Endothelial cell of umbilical vein (primary cell): Measurements from ENCODE around the gene GATD1. TPM values are rescaled to one million over a fixed set of nuclear protein-coding genes. Genes with fewer than 3 reads are reported as not detected.

Experiments
- BruUV-seq: library from RNA; stranded (reverse); fragments of 400-500 nt; replicated peaks from 2 replicates; lab custom pipeline; 2021; lab: Mats Ljungman, UMichigan
- CTCF ChIA-PET: fragments of 300-600, 350-600 bp; sonication (Branson Sonifier 250); formaldehyde crosslinking; loops from one replicate; lab custom pipeline; 2021; ENCODE audit warnings: antibody characterized with exemption, inconsistent platforms; lab: Charles Lee
- POLR2A ChIA-PET: fragments of 300-600, 350-600 bp; sonication (Branson Sonifier 250); formaldehyde crosslinking; loops from one replicate; lab custom pipeline; 2021; ENCODE audit warnings: antibody characterized with exemption, inconsistent platforms; lab: Charles Lee
- DNase-seq: peaks from one replicate; pipeline ENCODE4 v3.0.0-alpha.2; 2011; ENCODE audit warnings: low read depth, low spot score
- FAIRE-seq: peaks from 2 replicates; lab custom pipeline; 2011; peaks lifted over from hg19 to GRCh38; lab: Jason Lieb, UNC
- H2AFZ ChIP-seq: 2 replicates; pipeline ENCODE4 v1.6.0; 2012; ENCODE audit warnings: low read depth, low read length, control low read depth, inconsistent platforms
- H3K27ac ChIP-seq: 2 replicates; pipeline ENCODE4 v1.5.1; 2011; ENCODE audit warnings: low read depth, mild to moderate bottlenecking, control low read depth, low read length, moderate library complexity; ENCODE audit not compliant: insufficient read depth
- H3K27me3 ChIP-seq, 2 experiments: 2 replicates each; pipeline versions ENCODE4 v1.6.0 to v1.6.1; 2011; ENCODE audit warnings: low read length in 2 of 2, mixed read lengths in 1 of 2; ENCODE audit not compliant: control insufficient read depth in 2 of 2, insufficient read depth in 2 of 2
- H3K36me3 ChIP-seq, 2 experiments: 2 replicates in 1 of 2; 3 replicates in 1 of 2; pipeline ENCODE4 v1.5.1; 2011; ENCODE audit warnings: low read length in 2 of 2, mild to moderate bottlenecking in 1 of 2, moderate library complexity in 1 of 2; ENCODE audit not compliant: control insufficient read depth in 2 of 2, insufficient read depth in 2 of 2; ENCODE audit errors: extremely low read depth in 1 of 2
- H3K4me1 ChIP-seq: 3 replicates; pipeline ENCODE4 v1.5.1; 2011; ENCODE audit warnings: mild to moderate bottlenecking, low read length; ENCODE audit not compliant: control insufficient read depth, insufficient read depth; ENCODE audit errors: extremely low read depth
- H3K4me2 ChIP-seq: 2 replicates; pipeline ENCODE4 v1.6.1; 2011; ENCODE audit warnings: low read length, control low read depth, mixed read lengths; ENCODE audit not compliant: insufficient read depth
- H3K4me3 ChIP-seq, 3 experiments: fragments of 200-600 bp in 1 of 3; sonication (generic), shearing (Covaris generic) in 1 of 3; replicated peaks in 1 of 3; 2 replicates each; pipeline ENCODE4 v1.5.1; 2011 to 2016; ENCODE audit warnings: control low read depth in 3 of 3, low read length in 3 of 3, mild to moderate bottlenecking in 2 of 3, inconsistent platforms in 1 of 3, low read depth in 1 of 3, moderate library complexity in 1 of 3; ENCODE audit not compliant: insufficient read depth in 1 of 3
- H3K79me2 ChIP-seq: 2 replicates; pipeline ENCODE4 v1.6.0; 2012; ENCODE audit warnings: low read length, inconsistent platforms; ENCODE audit not compliant: control insufficient read depth, insufficient read depth
- H3K9ac ChIP-seq: replicated peaks from 2 replicates; pipeline ENCODE3; 2011; ENCODE audit warnings: low read length, control low read depth; ENCODE audit not compliant: insufficient read depth; ENCODE audit errors: extremely low read depth
- H3K9me1 ChIP-seq: replicated peaks from 3 replicates; pipeline ENCODE4 v1.6.0; 2011; ENCODE audit warnings: mild to moderate bottlenecking, low read length; ENCODE audit not compliant: control insufficient read depth, insufficient read depth; ENCODE audit errors: extremely low read depth
- H3K9me3 ChIP-seq: replicated peaks from 2 replicates; pipeline ENCODE4 v1.5.1; 2012; ENCODE audit warnings: low read length, inconsistent platforms; ENCODE audit not compliant: control insufficient read depth, insufficient read depth
- H4K20me1 ChIP-seq: replicated peaks from 2 replicates; pipeline ENCODE3; 2011; ENCODE audit warnings: mild to moderate bottlenecking, low read length; ENCODE audit not compliant: control insufficient read depth, insufficient read depth; ENCODE audit errors: extremely low read depth
- CTCF ChIP-seq, 2 donors: IDR thresholded peaks; 1 replicate in 1 of 2; 2 replicates in 1 of 2; pipeline ENCODE4 v1.5.1; 2011; ENCODE audit warnings: low read length in 2 of 2, mild to moderate bottlenecking in 2 of 2, moderate library complexity in 2 of 2, control low read depth in 1 of 2, inconsistent platforms in 1 of 2, low read depth in 1 of 2; ENCODE audit not compliant: insufficient read depth in 1 of 2; ENCODE audit errors: extremely low read depth in 1 of 2
- EZH2 ChIP-seq: IDR thresholded peaks from 2 replicates; pipeline ENCODE4 v1.6.1; 2012; ENCODE audit warnings: borderline replicate concordance, low read depth, mild to moderate bottlenecking, moderate library complexity, low read length, inconsistent platforms; ENCODE audit not compliant: severe bottlenecking
- FOS ChIP-seq: IDR thresholded peaks from 2 replicates; pipeline ENCODE4 v1.6.1; 2011; ENCODE audit warnings: mild to moderate bottlenecking, low read length, moderate library complexity, borderline replicate concordance; ENCODE audit not compliant: insufficient read depth
- dilution Hi-C: fragments of 300-500 bp; cut with MboI; formaldehyde crosslinking; loops from one replicate; pipeline ENCODE4 v1.15.0; 2019; ENCODE audit warnings: low sequenced_read_pairs; ENCODE audit not compliant: extremely low pct_ligation_motif_present
- intact Hi-C: fragments of 100-400 bp; cut with micrococcal nuclease; formaldehyde crosslinking; loops from one replicate; pipeline ENCODE4 v1.10.0; 2022
- polyA plus RNA-seq, 4 experiments: library from polyadenylated mRNA; depleted of rRNA in 3 of 4; stranded (reverse) in 3 of 4; unstranded in 1 of 4; fragments of >200 nt; gene quantifications; 2 replicates each; pipeline versions ENCODE4 v1.2.1 to v1.2.3, GENCODE V29; 2011 to 2012; ENCODE audit warnings: missing spikeins in 1 of 4
- total RNA-seq: library from RNA; stranded (reverse); gene quantifications from 2 replicates; pipeline ENCODE4 v1.2.3, GENCODE V29; 2021

The GATD1 gene
- total and polyA plus RNA-seq, 2 donors (not counting 3 experiments of a cell fraction or from before 2014, with no cell fraction given) = 70.6 to 83.1 TPM

GRCh38 chr11:725624-726202 is 51.6 kb downstream of the GATD1 start:
- Histone ChIP-seq H3K9ac (no peak overlapping the region), H3K4me1 (peaks cover 3% of the 10 kb centered on the region), H2AFZ (no peak overlapping the region), H3K4me2 (no peak overlapping the region), H3K79me2 (no peaks in the 10 kb centered on the region), H3K4me3 (no peak overlapping the region), H3K9me1 (no peaks in the 10 kb centered on the region), H4K20me1 (no peaks in the 10 kb centered on the region), H3K27me3 (peaks cover 16 to 22% of the 10 kb centered on the region in 2 experiments), H3K36me3 (no peaks in the 10 kb centered on the region), H3K9me3 (no peaks in the 10 kb centered on the region), H3K27ac (no peak overlapping the region)
- TF ChIP-seq FOS (no peak), CTCF (IDR thresholded peaks at IDR 0.05; ENCODE audit: extremely low read depth in 1 of 2, insufficient read depth in 1 of 2, low read depth in 1 of 2, low read length in 2 of 2) (no peak), EZH2 (no peak)
- dilution Hi-C loops (no loop called here), intact Hi-C loops (loop anchor here (5.0 kb wide), 1 partner anchor 168 kb away; no protein-coding TSS in a partner anchor)
- CTCF ChIA-PET = interaction anchor here (0.6 to 3.7 kb wide), 12 partner anchors 9 to 175 kb away, joined by 3 to 26 read pairs (median 4); partner anchors contain the start of genes DEAF1, TALDO1 and TMEM80
- DNase-seq (no peak), FAIRE-seq (no peak)
- POLR2A ChIA-PET = no interaction called here
- no TSS peak for BruUV-seq
